ENCODE measurements around the gene ADAMTS6. TPM values are rescaled to one million over a fixed set of nuclear protein-coding genes. Genes with fewer than 3 reads are reported as not detected.
"Not testable (repeated sequence)": the region's sequence is repeated elsewhere in the genome, so short reads cannot be mapped to it uniquely, and the experiment has no call there.

Gene ADAMTS6
- polyA plus RNA-seq, 3 donors: 0.01 TPM; not detected in 2

GRCh38 chr5:65382582-65382981, 99.1 kb downstream of the ADAMTS6 start:
- intact Hi-C loops (cut with micrococcal nuclease): no loop called here
- no peak for DNase-seq
- H3K27ac Mint-ChIP-seq: no peak overlapping the region
- Histone ChIP-seq H3K27me3 (ENCODE audit: control insufficient read depth in 2 of 2, insufficient read depth in 2 of 2, low read length in 2 of 2) (no peaks in the 10 kb centered on the region), H3K4me1 (ENCODE audit: control insufficient read depth in 1 of 2, insufficient read depth in 2 of 2, low read length in 2 of 2) (no peaks in the 10 kb centered on the region), H4K20me1 (ENCODE audit: insufficient read depth, low read length) (no peaks in the 10 kb centered on the region), H3K27ac (ENCODE audit: low read depth in 1 of 2, low read length in 2 of 2) (no peak overlapping the region), H3K9me3 (replicated peaks in 1 of 2; ENCODE audit: control insufficient read depth in 1 of 2, insufficient read depth in 1 of 2, low read length in 2 of 2) (no peaks in the 10 kb centered on the region), H3K36me3 (replicated peaks in 1 of 2; ENCODE audit: control insufficient read depth in 1 of 2, insufficient read depth in 2 of 2, low read length in 2 of 2) (no peaks in the 10 kb centered on the region), H3K79me2 (ENCODE audit: insufficient read depth, low read length) (no peaks in the 10 kb centered on the region), H3K4me2 (replicated peaks; ENCODE audit: extremely low read depth, low read length, poor library complexity, severe bottlenecking) (no peak overlapping the region), H3K4me3 (replicated peaks in 1 of 3; ENCODE audit: low read depth in 2 of 3, low read length in 3 of 3) (no peak overlapping the region), H3K9ac (ENCODE audit: insufficient read depth, low read length, poor library complexity, severe bottlenecking) (no peak overlapping the region), H2AFZ (ENCODE audit: insufficient read depth, low read depth, low read length, poor library complexity, severe bottlenecking) (no peak overlapping the region)
- no peaks in the 10 kb centered on the region for H3K36me3 Mint-ChIP-seq
- no peaks in the 10 kb centered on the region for H3K27me3 Mint-ChIP-seq (ENCODE audit: low read depth in 3 of 3)
- no peak overlapping the region for H3K4me3 Mint-ChIP-seq
- TF ChIP-seq CTCF (IDR thresholded peaks at IDR 0.05): no peak
- H3K9me3 Mint-ChIP-seq: peaks cover 0 to 7% (median 0%) of the 10 kb centered on the region in 7 donors
- no peaks in the 10 kb centered on the region for H3K4me1 Mint-ChIP-seq
- no CpG with 5 or more reads among the region's 1 CpG for WGBS (ENCODE audit: insufficient coverage)

- 100% methylated on average over 6 of the region's 15 CpGs for WGBS (ENCODE audit: insufficient coverage)
- intact Hi-C loops (cut with micrococcal nuclease); H3K4me3 Mint-ChIP-seq; H2AFZ ChIP-seq (ENCODE audit: insufficient read depth, low read depth, low read length, poor library complexity, severe bottlenecking); H3K27me3 Mint-ChIP-seq (ENCODE audit: low read depth in 3 of 3); H3K4me1 ChIP-seq (ENCODE audit: control insufficient read depth in 1 of 2, insufficient read depth in 2 of 2, low read length in 2 of 2); H3K36me3 ChIP-seq (replicated peaks in 1 of 2; ENCODE audit: control insufficient read depth in 1 of 2, insufficient read depth in 2 of 2, low read length in 2 of 2); H3K4me3 ChIP-seq (replicated peaks in 1 of 3; ENCODE audit: low read depth in 2 of 3, low read length in 3 of 3); H4K20me1 ChIP-seq (ENCODE audit: insufficient read depth, low read length); H3K4me1 Mint-ChIP-seq; H3K36me3 Mint-ChIP-seq; H3K4me2 ChIP-seq (replicated peaks; ENCODE audit: extremely low read depth, low read length, poor library complexity, severe bottlenecking); H3K27me3 ChIP-seq (ENCODE audit: control insufficient read depth in 2 of 2, insufficient read depth in 2 of 2, low read length in 2 of 2); H3K9ac ChIP-seq (ENCODE audit: insufficient read depth, low read length, poor library complexity, severe bottlenecking); H3K27ac ChIP-seq (ENCODE audit: low read depth in 1 of 2, low read length in 2 of 2); H3K79me2 ChIP-seq (ENCODE audit: insufficient read depth, low read length); H3K9me3 ChIP-seq (replicated peaks in 1 of 2; ENCODE audit: control insufficient read depth in 1 of 2, insufficient read depth in 1 of 2, low read length in 2 of 2); DNase-seq; H3K27ac Mint-ChIP-seq: not testable (repeated sequence)
- H3K9me3 Mint-ChIP-seq: peaks cover 3 to 18% (median 10%) of the 10 kb centered on the region in 7 donors
These were observed 111.2 kb downstream of the ADAMTS6 start for GRCh38 chr5:65370505-65370904.

Data from CD14-positive monocyte (primary cell).